ENCODE results near the gene RTL1. TPM values are rescaled to one million over a fixed set of nuclear protein-coding genes. Genes with fewer than 3 reads are reported as not detected.

RTL1 gene
- total and polyA plus RNA-seq, 2 experiments from 2014 or later, result 0.15 TPM; not detected in 1

DNA sequence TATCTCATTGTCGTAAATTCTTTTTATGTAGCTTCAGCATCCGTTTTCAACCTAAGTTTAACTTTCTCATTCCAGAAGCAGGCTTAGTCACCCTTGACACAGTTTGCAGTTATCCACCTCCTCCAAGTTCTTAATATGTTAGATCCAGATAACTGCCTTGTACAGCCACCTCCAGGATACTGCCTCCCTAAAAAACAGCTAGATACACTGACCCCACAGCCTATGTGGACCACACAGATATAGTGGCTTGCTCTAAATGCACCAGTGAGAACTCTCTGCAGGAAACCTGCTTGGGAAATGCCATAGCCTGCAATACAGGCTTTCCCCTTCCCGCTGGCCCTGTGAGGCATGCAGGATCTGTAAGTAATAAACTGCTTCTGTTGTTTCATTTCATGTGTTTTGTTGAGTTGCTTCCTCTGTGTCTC, 11.1 kb upstream of the RTL1 start:
- H3K36me3 ChIP-seq, result no peaks in the 10 kb centered on the region
- no peak overlapping the region for H3K4me3 ChIP-seq
- peaks cover 2% of the 10 kb centered on the region for H3K27me3 ChIP-seq
- H3K27ac ChIP-seq, result no peak overlapping the region
- no peaks in the 10 kb centered on the region for H3K9me3 ChIP-seq (ENCODE audit: low read depth)
- DNase-seq (ENCODE audit: low read depth in 1 of 2, low spot score in 1 of 2), result no peak
- TF ChIP-seq, protein P1, sequence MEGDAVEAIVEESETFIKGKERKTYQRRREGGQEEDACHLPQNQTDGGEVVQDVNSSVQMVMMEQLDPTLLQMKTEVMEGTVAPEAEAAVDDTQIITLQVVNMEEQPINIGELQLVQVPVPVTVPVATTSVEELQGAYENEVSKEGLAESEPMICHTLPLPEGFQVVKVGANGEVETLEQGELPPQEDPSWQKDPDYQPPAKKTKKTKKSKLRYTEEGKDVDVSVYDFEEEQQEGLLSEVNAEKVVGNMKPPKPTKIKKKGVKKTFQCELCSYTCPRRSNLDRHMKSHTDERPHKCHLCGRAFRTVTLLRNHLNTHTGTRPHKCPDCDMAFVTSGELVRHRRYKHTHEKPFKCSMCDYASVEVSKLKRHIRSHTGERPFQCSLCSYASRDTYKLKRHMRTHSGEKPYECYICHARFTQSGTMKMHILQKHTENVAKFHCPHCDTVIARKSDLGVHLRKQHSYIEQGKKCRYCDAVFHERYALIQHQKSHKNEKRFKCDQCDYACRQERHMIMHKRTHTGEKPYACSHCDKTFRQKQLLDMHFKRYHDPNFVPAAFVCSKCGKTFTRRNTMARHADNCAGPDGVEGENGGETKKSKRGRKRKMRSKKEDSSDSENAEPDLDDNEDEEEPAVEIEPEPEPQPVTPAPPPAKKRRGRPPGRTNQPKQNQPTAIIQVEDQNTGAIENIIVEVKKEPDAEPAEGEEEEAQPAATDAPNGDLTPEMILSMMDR (IDR thresholded peaks at IDR 0.05; ENCODE audit: low read depth, low read length), result no peak
- no peaks in the 10 kb centered on the region for H3K4me1 ChIP-seq (ENCODE audit: low read depth)

DNA sequence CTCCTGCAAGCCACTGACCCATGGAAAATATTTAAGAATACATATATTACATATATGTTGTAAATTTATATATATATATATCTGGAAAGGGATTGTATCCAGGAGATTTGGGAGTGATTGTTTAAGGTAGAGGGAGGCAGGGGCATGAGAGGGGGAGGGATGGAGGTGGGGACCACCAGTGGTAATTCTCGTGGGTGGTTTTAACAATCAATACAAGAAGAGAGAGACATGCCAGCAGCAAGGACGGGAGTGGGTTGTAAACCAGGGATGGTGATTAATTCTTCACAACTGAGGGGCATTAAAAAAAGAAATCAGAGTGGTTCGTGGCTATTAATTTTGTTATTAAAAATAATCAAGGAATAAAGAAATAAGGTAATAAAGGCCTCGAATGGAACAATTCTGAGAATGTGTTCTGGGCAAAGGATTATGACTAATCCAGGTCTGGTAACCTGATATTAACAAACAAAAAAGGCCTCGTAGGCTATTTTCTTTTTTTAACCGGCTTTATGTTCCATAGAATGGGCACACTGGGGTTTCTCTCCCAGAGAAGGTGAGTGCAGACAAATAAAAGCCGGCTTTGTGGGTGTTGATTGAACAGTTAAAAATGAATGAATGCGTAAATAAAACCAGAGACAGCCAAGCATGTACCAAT, 8.3 kb upstream of the RTL1 start:
- peaks cover 4% of the 10 kb centered on the region for H3K27me3 ChIP-seq
- no peaks in the 10 kb centered on the region for H3K9me3 ChIP-seq (ENCODE audit: low read depth)
- H3K27ac ChIP-seq, result no peak overlapping the region
- no peaks in the 10 kb centered on the region for H3K4me1 ChIP-seq (ENCODE audit: low read depth)
- TF ChIP-seq, protein P1 (IDR thresholded peaks at IDR 0.05; ENCODE audit: low read depth, low read length), result no peak
- no peaks in the 10 kb centered on the region for H3K36me3 ChIP-seq
- H3K4me3 ChIP-seq, result no peak overlapping the region
- DNase-seq (ENCODE audit: low read depth in 1 of 2, low spot score in 1 of 2), result no peak

DNA sequence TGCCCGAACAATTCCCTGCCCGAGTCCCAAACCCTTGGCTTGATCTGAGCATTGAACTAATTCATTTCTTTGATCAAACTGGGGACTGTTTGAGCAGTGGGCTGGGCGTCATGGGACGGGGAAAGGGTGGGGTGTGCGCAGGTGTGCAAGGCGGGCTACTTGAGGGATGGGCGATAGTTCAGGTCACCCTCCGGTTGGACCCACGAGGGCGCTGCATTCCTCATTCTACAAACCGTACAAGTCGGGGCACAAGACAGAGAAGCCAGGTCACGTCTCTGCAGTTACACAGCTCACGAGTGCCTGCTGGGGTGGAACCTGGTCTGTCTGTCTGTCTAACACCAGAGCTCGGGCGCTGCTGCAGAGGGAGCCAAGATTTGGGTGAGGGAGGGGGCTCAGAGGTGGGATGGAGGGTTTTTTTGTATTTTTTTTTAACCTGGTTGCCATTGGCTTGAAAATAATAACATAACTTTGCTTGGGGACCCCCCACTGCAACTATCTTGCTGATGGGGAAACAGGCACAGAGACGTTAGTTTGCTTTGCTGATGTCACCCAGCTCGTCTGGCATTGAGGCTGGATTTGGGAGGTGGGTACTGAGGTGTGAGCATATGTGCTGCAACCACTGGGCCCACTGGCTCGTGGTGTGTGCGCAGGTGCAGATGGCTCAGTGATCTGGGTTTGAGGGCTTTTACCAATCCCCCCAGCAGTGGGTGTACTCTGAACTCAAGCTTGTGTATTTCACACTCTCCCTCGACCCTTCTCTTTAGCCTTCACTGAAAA, 7.6 kb upstream of the RTL1 start:
- Histone ChIP-seq H3K27me3 (peaks cover 11% of the 10 kb centered on the region), H3K9me3 (ENCODE audit: low read depth) (no peaks in the 10 kb centered on the region), H3K4me1 (ENCODE audit: low read depth) (no peaks in the 10 kb centered on the region), H3K27ac (no peak overlapping the region), H3K36me3 (no peaks in the 10 kb centered on the region), H3K4me3 (no peak overlapping the region)
- TF ChIP-seq, protein P1 (IDR thresholded peaks at IDR 0.05; ENCODE audit: low read depth, low read length), result no peak
- DNase-seq (ENCODE audit: low read depth in 1 of 2, low spot score in 1 of 2), result no peak

DNA sequence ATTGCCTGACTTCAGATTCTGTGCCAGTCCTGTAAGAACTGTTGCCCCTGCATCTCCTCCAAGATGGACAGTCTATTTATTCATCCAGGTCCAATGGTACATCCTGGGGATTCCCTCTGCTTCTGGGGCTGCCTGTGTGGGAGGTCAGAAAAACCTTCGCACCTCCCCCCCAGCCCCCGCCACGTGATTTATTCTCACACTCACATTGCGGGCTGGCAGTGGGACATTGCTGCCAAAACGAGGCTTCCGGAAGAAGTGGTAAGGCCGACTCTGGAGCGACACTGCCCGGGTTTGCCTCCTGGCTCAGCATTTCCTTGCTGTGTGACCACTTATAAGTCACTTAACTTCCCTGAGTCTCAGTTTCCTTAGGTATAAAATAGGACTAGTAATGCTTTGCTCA, 5.9 kb upstream of the RTL1 start:
- DNase-seq (ENCODE audit: low read depth in 1 of 2, low spot score in 1 of 2), result no peak
- H3K9me3 ChIP-seq (ENCODE audit: low read depth), result no peaks in the 10 kb centered on the region
- peaks cover 5% of the 10 kb centered on the region for H3K4me1 ChIP-seq (ENCODE audit: low read depth)
- no peak overlapping the region for H3K27ac ChIP-seq
- H3K27me3 ChIP-seq, result peaks cover 25% of the 10 kb centered on the region
- H3K36me3 ChIP-seq, result no peaks in the 10 kb centered on the region
- no peak overlapping the region for H3K4me3 ChIP-seq
- TF ChIP-seq, protein P1 (IDR thresholded peaks at IDR 0.05; ENCODE audit: low read depth, low read length), result no peak

DNA sequence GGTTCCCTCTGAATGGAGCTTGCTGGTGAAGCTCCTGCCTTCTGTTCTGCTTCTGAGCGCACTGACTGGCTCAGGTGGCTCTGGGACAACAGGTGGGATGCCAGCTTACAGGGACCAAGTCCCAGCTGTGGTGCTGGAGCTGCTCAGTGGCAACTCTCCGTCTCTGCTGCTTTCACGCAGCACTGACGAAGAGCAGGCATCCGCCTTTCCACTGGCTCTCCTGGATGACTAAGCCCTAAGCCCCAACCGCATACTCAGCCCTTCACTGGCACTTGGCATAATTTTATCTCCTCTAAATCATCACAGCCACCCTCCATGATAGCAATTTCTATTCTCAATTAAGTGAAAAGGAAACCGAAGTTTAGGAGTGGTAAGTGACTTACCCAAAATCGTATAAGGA, 3.7 kb upstream of the RTL1 start:
- TF ChIP-seq, protein P1 (IDR thresholded peaks at IDR 0.05; ENCODE audit: low read depth, low read length), result no peak
- Histone ChIP-seq H3K27me3 (peaks cover 35% of the 10 kb centered on the region), H3K36me3 (no peaks in the 10 kb centered on the region), H3K4me3 (no peak overlapping the region), H3K9me3 (ENCODE audit: low read depth) (no peaks in the 10 kb centered on the region), H3K27ac (no peak overlapping the region), H3K4me1 (ENCODE audit: low read depth) (peaks cover 5% of the 10 kb centered on the region)
- DNase-seq (ENCODE audit: low read depth in 1 of 2, low spot score in 1 of 2), result no peak

Data from cardiac muscle cell (in vitro differentiated cells and primary cell).